ENCODE data around the gene SOX18. TPM values are rescaled to one million over a fixed set of nuclear protein-coding genes. Genes with fewer than 3 reads are reported as not detected.

The SOX18 gene
- total and polyA plus RNA-seq, 2 experiments from 2014 or later, result 0.21 TPM; not detected in 1

DNA sequence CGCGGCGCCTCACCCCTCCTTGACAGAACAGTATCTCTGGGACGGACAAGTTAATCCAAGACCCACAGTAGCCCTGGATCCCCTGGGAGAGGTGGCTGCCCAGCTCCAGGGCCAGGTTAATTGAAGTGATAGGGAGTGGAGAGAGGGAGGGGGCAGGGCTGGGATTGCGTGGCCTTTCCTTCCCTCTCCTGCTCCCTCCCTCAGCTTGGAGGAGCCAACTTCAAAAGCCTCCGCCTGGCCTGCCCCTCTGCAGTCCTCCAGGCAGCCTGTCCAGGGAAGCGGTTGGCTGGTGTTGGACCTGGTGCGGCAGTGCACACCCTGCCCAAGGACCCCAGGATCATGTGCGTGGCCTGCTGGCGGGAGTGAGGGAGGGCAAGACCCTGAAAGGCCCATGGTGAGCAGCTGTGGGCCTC is 13.5 kb downstream of the SOX18 start, which contains the start of gene C20orf204:
Gene C20orf204, plus strand, starts transcription at position 250 of the 413 bp plus-strand sequence. Its CDS starts 142 bp downstream, at position 392.
- no peak within 1 kb of the TSS for H3K27ac Mint-ChIP-seq
- Histone ChIP-seq H3K9me2 (ENCODE audit: insufficient read depth) (no peaks in the 10 kb centered on the region), H3K4me1 (ENCODE audit: insufficient read depth) (peaks cover 29% of the 10 kb centered on the region), H4K20me1 (replicated peaks; ENCODE audit: insufficient read depth) (no peaks in the 10 kb centered on the region), H3K36me3 (ENCODE audit: insufficient read depth) (no peaks in the 10 kb centered on the region), H3K27me3 (ENCODE audit: insufficient read depth) (peaks cover 37% of the 10 kb centered on the region), H3K4me3 (no peak within 1 kb of the TSS), H2AFZ (no peak within 1 kb of the TSS), H3K27ac (ENCODE audit: low read depth) (no peak within 1 kb of the TSS), H3K79me2 (replicated peaks; ENCODE audit: insufficient read depth) (no peaks in the 10 kb centered on the region), H3K4me2 (peak within 1 kb of the TSS; percentile 91; the same call in 1 of the 2 replicates), H3F3A (replicated peaks; ENCODE audit: low read depth) (peaks cover 10% of the 10 kb centered on the region; the same call in 1 of the 2 replicates)
- DNase-seq (ENCODE audit: low spot score) (peak; percentile 69), ATAC-seq (peak; percentile 3; the same call in 2 of the 3 replicates)
- peaks cover 37% of the 10 kb centered on the region for H3K27me3 Mint-ChIP-seq (ENCODE audit: insufficient read depth, low read depth, poor library complexity)
- H3K4me3 Mint-ChIP-seq, result peak within 1 kb of the TSS; percentile 42; the same call in 1 of the 3 replicates
- TF ChIP-seq EZH2 (IDR thresholded peaks at IDR 0.05; ENCODE audit: low read depth, unreplicated experiment) (no peak), ZNF114 (CRISPR knock-in tag; IDR thresholded peaks at IDR 0.05) (no peak), STAT1 (IDR thresholded peaks at IDR 0.05; ENCODE audit: unreplicated experiment) (no peak), JUNB (IDR thresholded peaks at IDR 0.05; ENCODE audit: unreplicated experiment) (no peak), ETS1 (IDR thresholded peaks at IDR 0.05) (no peak), REST (IDR thresholded peaks at IDR 0.05; ENCODE audit: unreplicated experiment) (no peak), EZH2phosphoT487 (IDR thresholded peaks at IDR 0.05; ENCODE audit: unreplicated experiment) (no peak), NANOG (IDR thresholded peaks at IDR 0.05; ENCODE audit: borderline replicate concordance) (no peak), ZNF462 (CRISPR knock-in tag; IDR thresholded peaks at IDR 0.05) (no peak), ZNF331 (CRISPR knock-in tag; IDR thresholded peaks at IDR 0.05; ENCODE audit: low read depth) (no peak), CREB1 (CRISPR knock-in tag; IDR thresholded peaks at IDR 0.05; ENCODE audit: low read depth) (no peak), POLR2AphosphoS5 (IDR thresholded peaks at IDR 0.05; ENCODE audit: low read depth) (no peak)
- TF ChIP-seq, protein P1, sequence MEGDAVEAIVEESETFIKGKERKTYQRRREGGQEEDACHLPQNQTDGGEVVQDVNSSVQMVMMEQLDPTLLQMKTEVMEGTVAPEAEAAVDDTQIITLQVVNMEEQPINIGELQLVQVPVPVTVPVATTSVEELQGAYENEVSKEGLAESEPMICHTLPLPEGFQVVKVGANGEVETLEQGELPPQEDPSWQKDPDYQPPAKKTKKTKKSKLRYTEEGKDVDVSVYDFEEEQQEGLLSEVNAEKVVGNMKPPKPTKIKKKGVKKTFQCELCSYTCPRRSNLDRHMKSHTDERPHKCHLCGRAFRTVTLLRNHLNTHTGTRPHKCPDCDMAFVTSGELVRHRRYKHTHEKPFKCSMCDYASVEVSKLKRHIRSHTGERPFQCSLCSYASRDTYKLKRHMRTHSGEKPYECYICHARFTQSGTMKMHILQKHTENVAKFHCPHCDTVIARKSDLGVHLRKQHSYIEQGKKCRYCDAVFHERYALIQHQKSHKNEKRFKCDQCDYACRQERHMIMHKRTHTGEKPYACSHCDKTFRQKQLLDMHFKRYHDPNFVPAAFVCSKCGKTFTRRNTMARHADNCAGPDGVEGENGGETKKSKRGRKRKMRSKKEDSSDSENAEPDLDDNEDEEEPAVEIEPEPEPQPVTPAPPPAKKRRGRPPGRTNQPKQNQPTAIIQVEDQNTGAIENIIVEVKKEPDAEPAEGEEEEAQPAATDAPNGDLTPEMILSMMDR (conservative IDR thresholded peaks at IDR 0.05; ENCODE audit: low read depth in 2 of 2), result no peak
- peaks cover 10% of the 10 kb centered on the region for H3K36me3 Mint-ChIP-seq (ENCODE audit: low read depth)
- peaks cover 32% of the 10 kb centered on the region for H3K4me1 Mint-ChIP-seq
- no peaks in the 10 kb centered on the region for H3K9me3 Mint-ChIP-seq

All from GM23338 (cell line).